HG02943 (cell line): ENCODE data around the gene N4BP2.
A peak's percentile ranks its signal among the peaks of the same experiment; 100 is the strongest.
"Not testable (repeated sequence)": the region's sequence is repeated elsewhere in the genome, so short reads cannot be mapped to it uniquely, and the experiment has no call there.

Experiments used
- ATAC-seq: cut with Tn5 transposase; IDR thresholded peaks from one replicate; pipeline ENCODE4 v1.9.1; 2021; ENCODE audit warnings: mild to moderate bottlenecking, low read depth, moderate library complexity; ENCODE audit not compliant: unreplicated experiment

N4BP2 gene

DNA sequence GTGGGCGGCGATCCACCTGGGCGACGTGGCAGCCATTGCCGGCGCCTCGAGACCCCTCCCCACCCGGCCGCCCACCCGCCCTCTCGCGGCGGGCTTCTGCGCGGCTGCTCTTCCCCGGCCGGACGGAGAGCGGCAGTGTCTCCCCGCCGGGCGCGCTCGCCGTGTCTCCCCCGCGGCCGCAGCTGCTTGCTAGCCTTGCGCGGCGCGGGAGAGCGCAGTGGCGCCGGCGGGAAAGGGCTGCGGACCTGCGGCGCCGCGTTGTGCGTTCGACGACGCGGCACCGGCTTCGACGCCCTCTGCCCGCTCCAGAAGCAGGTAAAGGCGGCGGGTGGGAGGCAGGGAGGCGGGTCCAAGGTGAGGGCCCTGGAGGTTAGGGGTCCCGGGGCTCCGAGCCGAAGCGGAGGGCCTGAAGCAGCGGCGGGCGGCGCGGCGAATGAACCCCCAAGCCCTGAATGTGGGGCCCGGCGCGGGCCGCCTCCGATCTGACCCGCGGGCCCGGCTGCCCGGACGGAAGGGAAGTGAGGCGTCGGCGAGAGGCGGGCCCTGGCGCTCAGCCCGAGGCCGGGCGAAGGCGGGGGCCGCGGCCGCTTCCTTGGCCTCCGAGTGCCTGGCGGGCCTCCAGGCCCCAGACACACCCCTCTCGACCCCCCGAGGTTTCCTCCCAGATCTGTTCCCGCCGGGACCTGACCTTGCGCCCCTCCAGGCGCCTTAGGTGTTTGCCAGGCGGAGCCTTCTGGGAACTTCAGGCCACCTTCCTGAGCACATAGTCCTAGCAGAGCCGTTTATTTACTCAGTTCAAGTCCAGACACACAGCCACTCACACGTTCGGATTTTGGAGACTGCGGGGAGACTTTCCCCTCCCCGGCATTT is at the start of gene N4BP2:
TSS of gene N4BP2 (plus strand) at position 135 of the 870 bp plus-strand sequence. CDS start 40,491 bp downstream, outside the sequence.
- ATAC-seq = peak; percentile 53

DNA sequence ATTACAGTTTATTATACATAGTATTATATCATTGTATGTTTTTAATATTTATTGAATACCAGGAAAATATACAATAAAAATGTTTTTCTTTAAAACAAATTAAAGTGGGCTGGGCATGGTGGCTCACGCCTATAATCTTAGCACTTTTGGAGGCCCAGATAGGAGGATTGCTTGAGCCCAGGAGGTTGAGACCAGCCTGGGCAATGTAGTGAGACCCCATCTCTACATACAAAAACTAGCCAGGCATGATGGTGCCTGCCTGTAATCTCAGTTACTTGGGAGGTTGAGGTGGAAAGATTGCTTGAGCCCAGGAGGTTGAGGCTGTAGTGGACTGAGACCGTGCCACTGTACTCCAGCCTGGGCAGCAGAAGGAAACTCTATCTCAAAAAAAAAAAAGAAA is 40.6 kb upstream of the N4BP2 start:
- ATAC-seq = no peak

DNA sequence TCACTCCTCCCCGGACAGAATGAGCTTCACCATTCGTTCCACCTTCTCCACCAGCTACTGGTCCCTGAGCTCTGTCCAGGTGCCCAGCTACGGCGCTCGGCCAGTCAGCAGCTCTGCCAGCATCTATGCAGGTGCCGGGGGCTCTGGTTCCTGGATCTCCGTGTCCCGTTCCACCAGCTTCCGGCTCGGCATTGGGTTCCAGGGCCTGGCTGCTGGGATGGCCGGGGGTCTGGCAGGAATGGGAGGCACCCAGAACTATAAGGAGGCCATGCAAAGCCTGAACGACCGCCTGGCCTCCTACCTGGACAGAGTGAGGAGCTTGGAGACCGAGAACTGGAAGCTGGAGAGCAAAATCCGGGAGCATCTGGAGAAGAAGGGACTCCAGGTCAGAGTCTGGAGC is 36.4 kb upstream of the N4BP2 start:
- ATAC-seq = no peak

DNA sequence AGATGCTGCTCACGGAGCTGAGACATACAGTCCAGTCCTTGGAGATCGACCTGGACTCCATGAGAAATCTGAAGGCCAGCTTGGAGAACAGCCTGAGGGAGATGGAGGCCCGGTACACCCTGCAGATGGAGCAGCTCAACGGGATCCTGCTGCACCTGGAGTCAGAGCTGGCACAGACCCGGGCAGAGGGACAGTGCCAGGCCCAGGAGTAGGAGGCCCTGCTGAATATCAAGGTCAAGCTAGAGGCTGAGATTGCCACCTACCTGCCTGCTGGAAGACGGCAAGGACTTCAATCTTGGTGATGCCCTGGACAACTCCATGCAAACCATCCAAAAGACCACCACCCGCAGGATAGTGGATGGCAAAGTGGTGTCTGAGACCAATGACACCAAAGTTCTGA is 35.5 kb upstream of the N4BP2 start:
- ATAC-seq = not testable (repeated sequence)

DNA sequence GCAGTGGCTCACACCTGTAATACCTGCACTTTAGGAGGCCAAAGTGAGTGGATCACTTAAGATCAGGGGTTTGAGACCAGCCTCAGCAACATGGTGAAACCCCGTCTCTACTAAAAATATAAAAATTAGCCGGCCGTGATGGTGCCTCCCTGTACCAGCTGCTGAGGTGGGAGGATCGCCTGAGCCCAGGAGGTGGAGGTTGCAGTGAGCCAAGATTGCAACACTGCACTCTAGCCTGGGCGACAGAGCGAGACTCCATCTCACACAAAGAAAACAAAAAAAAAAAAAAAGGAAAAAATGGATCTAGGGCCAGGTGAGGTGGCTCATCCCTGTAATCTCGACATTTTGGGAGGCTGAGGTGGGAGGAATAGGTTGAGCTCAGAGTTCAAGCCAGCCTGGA is 32.6 kb upstream of the N4BP2 start:
- not testable (repeated sequence) for ATAC-seq

DNA sequence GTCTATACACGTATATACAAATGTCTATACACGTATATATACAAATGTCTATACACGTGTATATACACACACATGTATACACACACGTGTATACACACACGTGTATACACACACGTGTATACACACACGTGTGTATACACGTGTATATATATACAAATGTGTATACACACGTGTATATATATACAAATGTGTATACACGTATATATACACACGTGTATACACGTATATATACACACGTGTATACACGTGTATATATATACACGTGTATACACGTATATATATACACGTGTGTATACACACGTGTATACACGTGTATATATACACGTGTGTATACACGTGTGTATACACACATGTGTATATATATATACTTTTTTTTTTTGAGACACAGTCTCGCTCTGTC is 23.9 kb upstream of the N4BP2 start:
- ATAC-seq = no peak

DNA sequence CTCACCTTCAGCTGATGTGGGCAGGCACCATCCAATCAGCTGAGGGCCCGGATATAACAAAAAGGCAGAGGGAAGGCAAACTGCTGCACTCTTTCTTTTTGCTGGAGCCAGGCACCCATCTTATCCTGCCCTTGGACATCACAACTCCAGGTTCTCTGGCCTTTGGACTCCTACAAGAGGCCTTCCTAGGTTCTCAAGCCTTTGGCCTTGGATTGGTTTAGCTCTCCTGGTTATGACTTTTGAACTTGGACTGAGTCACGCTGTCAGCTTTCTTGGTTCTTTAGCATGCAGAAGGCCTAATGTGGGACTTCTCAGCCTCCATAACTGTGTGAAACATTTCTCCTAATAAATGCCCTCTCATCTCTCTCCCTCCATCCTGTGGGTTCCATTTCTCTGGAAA is 23.0 kb upstream of the N4BP2 start:
- ATAC-seq = no peak

DNA sequence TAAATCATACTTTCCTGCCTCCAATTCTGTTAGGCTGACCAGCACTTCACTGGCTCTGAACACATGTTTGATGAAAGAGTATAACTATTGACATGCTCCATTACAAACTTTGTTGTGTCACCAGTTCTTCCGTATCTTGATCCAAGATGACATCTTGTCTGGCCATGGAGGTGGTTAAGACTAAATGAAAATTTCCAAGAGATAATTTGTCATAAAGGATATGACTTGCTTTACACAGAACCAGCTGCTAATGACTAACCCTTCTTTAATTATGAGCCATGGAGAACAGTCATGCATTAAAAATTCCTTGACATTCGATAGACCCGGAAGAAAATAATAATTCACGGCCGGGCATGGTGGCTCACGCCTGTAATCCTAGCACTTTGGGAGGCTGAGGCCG is 17.7 kb upstream of the N4BP2 start:
- no peak for ATAC-seq

DNA sequence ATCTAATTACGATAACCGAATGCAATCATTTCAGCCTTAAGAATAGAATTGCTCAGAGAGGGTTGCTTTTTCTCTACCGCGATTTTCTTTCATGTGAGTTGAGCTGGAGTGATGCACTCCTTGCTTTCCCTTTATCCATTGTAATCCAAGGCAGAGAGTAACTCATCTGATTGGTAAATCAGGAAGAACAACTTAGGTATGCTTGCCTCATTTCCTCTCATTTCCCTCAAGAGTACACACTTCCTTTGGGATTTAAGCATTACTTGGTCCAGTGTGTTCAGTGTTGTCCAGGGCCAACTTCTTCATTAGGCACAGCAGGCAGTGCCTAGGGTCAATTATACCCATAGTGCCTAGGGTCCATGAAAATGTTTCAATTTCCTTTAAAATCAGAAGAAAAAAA is 15.7 kb upstream of the N4BP2 start:
- ATAC-seq = no peak

DNA sequence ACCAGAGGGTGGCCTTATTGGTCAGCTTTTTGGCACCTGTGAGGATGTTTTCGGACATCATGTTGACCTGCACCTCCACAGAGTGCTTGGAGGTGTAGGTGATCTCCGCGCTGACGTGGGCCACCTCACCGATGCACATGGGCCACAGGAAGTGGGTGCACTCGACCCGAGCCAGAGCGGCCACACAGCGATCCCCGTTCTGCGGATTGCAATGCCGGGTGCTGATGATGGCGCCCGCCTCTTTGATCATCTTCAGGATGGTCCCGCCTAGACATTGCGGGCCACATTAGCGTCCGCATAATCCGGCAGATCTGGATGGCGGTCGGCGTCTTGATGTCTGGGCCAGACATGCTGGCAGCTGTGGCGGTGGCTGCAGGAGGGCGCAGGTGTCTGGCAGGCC is 12.9 kb upstream of the N4BP2 start:
- ATAC-seq = no peak

DNA sequence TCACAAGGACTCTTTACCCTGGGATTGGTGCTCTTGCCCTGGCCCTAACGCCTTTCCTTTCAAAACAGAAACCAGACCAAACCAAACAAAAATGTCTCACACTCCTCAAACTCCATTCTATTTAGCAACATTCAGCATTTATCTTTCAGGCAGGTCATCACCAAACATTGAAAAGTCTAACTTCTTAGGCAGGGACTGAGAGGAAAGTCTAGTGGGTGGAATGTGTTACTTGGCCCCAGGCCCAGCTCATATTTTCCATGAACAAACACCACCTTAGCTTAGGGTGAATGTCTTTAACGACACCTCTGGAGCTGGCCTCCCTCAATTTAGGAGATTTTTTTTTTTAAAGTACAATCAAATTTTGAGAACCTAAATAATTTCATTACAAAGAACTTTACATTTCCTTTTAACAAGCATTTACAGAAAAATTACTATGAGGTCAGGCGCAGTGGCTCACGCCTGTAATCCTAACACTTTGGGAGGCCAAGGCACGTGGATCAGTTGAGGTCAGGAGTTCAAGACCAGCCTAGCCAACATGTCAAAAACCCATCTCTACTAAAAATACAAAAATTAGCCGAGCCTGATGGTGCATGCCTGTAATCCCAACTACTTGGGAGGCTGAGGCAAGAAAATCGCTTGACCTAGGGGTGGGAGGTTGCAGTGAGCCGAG is 10.2 kb upstream of the N4BP2 start:
- ATAC-seq = no peak

DNA sequence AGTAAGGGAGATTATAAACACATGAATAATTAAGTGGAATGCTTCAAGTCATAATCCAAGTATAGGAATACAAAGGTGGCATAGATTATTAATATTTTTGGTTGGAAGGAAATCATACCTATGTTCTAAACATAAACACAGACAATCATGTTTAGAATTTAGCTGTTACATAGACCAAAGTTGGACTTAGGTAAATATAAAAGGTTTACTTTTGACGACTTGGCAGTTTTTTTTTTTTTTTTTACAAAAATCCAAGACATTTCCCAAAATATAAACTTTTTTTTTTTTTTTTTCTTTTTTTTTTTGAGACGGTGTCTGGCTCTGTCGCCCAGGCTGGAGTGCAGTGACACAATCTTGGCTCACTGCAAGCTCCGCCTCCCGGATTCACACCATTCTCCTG is 3.5 kb upstream of the N4BP2 start:
- ATAC-seq = no peak

DNA sequence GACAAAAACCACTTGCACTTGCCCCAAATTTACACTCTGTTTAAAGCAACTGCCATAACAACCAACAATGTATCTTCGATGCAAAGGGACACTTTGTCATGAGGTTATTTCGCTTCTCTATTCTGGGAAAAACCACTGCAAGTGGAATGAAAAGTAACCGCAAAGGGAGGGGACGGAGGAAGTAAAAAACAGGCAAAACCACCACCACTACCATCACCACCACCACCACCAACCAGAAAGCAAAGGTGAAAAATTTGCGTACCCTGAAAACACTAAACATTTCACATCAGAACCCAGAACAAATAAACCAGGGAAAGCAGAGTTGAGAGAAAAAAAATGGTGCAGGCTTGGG is 1.2 kb upstream of the N4BP2 start:
- no peak for ATAC-seq

DNA sequence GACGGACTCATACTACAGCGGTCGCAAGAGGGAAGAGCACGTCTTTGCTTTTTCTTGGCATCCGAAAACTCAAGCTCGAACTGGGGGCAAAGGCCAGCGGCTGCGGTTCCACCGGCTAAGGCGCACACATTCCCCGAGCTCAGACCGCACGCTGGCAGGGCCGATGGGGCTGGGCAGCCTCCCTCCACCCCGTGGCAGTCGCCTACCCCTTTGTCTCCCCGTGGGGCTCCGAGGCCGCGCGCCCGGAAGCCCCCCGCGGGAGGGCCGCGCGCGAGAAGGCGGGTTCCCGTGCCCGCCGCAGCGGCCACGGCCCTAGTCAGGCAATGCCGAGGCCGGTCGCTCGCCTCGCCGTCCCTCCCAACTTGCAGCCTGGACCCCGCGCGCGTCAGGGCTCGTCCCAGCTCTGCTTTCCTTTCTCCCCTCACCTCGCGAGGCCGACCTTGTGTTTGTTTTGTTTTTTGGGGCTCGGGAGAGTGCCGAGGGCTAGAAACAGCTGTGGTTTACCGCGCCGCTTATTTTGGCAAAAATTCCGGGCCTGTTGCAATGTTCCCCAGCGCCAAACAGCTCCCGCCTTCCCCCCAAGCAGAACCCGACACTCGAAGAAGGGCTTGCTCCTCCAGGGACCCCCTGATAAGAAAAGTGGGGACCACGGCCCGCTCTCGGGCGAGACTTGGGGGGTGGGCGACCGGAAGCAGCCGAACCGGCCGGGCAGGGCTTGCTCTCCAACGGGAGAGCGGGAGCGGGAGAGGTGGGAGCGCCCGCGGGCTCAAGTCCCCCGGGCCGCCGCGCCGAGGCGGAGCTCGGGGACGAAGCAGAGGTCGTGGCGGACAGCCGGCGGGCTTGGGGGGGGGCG is 561 bp upstream of the N4BP2 start:
- peak; percentile 22 for ATAC-seq

DNA sequence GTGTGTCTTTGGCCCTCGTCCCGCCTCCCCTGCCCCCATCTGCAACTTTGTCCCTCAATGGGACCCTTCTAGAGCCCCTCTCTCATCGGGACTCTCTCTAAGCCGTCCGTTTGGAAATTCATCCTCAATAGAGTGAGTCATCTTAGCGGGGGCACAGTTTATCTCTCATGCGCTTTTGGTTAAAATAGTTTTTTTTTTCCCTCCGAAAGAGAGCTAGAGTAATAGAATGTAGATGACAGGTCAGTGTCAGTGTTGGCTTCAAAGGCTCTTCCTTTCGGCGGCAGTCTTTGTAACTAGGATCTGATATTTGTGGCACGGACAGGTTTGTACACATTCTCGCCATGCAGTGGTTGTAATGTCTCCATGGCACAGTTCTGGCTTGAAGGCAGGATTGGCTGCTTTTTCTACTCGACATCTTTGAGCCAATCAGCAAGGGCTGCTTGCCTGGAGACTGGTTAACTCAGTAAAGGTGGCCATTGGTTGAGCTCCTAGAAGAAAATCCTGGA is 989 bp downstream of the N4BP2 start:
- peak; percentile 57 for ATAC-seq

DNA sequence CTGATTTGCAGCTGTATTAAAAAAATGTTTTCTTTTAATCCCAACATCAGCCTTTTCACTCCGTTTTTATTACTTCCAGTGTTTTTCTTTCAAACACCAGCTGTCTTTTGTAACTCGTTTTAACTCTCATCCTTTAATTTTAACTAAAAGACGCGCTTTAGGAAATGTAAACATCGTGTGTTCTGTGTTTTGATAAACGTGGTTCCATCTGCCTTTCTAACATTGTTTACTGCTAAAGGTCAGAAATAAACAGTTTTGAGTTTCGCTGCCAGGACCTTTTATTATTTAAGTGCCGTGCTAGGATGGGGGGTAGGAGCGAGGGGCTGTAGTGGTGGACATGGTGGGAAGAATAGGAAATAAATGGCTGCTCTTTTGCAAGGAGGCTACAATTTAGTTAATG is 1.5 kb downstream of the N4BP2 start:
- ATAC-seq = no peak

DNA sequence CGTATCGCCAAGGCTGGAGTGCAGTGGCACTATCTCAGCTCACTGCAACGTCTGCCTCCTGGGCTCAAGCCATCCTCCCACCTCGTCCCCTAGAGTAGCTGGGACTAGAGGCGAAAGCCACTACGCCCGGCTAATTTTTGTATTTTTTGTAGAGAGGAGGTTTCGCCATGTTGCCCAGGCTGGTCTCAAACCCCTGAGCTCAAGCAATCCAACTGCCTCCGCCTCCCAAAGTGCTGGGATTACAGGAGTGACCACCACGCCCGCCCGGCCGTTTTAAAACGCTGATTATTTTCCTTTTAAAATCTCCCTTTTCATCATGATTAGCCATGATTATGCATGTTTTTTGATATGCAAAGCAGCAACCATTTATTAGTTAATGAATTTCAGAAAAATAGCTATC is 2.2 kb downstream of the N4BP2 start:
- ATAC-seq = no peak

DNA sequence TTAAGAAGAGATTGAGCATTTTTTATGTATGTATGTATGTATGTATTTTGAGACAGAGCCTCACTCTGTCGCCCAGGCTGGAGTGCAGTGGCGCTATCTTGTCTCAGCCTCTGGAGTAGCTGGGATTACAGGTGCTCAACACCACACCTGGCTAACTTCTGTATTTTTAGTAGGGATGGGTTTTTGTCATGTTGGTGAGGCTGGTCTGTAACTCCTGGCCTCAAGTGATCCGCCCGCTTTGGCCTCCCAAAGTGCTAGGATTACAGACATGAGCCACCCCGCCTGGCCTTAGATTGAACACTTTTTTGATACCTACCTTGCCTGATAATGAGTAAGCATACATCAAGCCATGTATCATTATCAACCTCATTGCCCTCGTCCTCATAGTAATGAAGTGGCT is 2.7 kb downstream of the N4BP2 start:
- no peak for ATAC-seq

DNA sequence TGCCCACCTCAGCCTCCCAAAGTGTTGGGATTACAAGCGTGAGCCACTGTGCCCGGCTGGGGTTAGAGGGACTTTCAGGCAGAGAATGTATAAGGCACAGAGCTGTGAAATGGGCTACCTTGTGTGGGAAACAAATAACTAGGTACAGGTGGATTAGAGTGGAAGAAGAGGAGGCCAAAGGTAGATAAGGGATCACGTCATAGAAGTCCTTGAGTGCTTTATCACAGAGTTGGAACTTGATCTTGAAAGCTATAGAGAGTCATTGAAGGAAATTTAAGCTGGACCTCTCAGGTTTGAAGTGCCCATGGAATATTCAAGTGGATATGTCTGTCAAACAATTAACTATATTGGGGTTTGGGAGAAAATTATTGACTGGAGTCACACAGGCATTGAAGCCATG is 8.4 kb downstream of the N4BP2 start:
- no peak for ATAC-seq

DNA sequence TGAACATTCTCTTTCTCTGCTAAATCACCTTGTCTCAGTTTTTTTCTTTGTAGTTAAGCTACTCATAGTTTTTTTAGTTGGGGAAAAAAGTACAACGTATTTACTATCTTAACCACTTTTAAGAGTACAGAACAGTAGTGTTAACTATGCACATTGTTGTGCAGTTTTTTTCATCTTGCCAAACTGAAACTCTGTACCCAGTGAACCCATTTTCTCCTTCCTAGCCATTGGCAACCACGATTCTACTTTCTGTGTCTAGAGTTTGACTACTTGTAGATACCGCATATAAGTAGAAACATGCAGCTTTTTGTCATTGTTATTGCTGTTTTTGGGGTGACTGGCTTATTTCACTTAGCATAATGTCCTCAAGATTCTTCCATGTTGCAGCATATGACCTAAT is 10.0 kb downstream of the N4BP2 start:
- ATAC-seq = no peak

DNA sequence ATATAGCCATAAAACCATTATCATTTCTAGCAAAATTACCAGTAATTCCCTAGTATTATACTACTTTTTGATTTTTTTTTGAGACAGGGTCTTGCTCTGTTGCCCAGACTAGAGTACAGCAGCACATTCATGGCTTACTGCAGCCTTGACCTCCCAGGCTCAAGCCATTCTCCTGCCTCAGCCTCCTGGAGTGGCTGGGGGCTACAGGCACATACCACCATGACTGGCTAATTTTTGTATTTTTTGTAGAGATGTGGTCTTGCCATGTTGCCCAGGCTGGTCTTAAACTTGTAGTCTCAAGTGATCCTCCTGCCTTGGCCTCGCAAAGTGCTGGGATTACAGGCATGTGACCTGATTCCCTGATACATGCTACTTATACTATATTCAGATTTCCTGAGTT is 13.7 kb downstream of the N4BP2 start:
- ATAC-seq = no peak
